GM20000 (cell line): ENCODE measurements around the gene PDK4.

Experiments
- DNase-seq: peaks from one replicate; pipeline ENCODE4 v3.0.0; 2012; ENCODE audit warnings: low spot score
- TF ChIP-seq, protein P1 (sequence below): IDR thresholded peaks from 2 replicates; pipeline ENCODE4 v1.5.1; 2012; ENCODE audit warnings: mild to moderate bottlenecking, control low read depth; ENCODE audit errors: extremely low read depth, missing control alignments

The PDK4 gene

DNA sequence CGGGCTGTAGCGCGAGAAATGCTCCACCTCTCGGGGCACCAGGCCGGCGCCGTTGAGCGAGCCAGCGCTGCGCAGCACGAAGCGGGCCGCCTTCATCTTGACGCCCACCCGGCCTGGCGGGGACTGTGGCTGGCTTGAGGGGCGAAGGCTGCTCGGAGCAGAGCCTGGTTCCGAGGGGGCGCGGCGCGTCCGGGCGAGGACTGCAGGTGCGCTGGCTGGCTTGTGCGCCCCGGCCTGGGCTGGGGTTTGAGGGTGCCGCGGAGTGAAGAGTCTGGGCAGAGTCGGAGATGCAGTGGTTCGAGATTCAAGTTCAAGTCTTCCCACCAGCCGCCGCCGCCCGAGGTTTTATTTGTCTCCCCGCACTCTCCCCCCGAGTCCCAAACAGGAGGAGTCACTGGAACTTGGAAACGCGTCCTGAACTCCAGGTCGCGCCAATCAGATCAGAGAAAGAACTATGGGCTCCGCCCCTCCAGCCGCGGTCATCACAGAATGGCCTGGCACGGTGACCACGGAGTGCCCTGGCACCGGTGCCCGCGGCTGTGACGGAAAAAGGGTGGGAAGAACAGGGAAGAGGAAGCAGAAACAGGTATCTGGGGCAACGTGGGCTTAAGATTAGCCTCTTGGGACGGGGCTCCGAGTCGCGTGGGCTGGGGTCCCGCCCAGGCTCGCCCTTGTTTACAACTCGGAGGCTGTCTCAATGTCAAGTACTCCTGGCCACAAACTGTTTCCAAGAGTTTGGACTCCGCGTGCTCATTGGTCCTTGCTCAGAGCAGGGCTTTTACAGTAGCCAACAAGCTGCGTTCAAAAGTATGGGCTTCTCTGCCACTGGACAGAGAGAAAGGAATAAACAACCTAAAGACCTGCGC, at the start of gene PDK4:
PDK4 (minus strand) TSS at position 319 of the 866 bp plus-strand sequence; CDS start at position 96, 223 bp downstream.
- no peak for DNase-seq
- TF ChIP-seq, protein P1, sequence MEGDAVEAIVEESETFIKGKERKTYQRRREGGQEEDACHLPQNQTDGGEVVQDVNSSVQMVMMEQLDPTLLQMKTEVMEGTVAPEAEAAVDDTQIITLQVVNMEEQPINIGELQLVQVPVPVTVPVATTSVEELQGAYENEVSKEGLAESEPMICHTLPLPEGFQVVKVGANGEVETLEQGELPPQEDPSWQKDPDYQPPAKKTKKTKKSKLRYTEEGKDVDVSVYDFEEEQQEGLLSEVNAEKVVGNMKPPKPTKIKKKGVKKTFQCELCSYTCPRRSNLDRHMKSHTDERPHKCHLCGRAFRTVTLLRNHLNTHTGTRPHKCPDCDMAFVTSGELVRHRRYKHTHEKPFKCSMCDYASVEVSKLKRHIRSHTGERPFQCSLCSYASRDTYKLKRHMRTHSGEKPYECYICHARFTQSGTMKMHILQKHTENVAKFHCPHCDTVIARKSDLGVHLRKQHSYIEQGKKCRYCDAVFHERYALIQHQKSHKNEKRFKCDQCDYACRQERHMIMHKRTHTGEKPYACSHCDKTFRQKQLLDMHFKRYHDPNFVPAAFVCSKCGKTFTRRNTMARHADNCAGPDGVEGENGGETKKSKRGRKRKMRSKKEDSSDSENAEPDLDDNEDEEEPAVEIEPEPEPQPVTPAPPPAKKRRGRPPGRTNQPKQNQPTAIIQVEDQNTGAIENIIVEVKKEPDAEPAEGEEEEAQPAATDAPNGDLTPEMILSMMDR, result no peak

DNA sequence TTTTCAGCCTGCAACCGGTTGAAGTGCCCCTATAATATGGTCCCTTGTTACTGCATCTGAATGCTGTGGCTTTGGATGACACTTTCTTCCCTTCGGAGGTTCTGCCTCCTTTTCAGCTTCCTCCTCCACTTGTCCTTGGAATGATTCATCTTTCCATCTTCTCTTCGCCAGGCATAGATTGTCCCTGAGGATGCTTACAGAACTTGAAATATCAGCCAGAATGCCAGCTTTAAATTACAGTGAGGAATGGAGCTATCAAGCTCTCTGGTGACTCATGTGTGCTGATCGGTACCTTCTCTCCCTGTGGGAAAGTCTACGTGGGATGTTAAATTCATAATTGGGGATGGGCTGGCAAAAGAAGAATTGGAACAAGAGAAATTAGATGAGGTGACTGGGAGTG, 45.9 kb upstream of the PDK4 start:
- TF ChIP-seq, protein P1, result no peak

DNA sequence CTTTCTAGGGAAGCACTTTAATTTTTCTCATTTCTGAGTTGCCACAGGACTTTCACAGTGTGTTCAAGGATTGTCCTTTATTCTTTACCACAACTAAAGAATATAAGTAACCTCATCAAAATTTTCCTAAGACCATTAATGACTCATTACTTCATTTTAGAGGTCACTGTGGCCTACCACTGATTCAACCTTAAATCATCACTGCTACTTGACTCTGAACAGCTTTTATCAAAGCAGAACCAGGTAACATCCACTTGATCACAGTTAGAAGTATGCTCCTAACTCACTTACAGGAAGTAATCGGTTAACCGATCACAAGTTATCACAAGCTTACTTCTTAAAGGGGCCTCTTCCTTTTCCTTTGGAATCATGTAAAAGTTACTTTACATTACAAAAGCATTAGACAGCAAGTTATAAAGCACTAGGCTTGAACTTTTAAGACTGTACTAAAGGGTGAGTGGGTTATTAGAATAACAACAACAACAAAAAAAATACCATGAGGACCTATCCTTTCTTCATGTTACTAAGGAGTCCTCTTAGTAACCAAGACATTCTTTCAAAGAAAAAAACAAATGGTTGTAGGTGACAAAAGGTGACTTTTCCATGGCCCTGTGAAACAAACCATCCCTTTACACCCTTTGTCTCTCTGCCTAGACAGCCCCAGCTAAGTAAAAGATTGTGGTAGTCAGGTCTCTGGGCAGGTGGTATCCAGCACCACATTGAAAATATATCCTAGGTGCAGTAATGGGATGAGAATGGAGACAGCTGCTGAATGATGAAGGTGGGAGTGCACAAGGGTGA, 40.0 kb upstream of the PDK4 start:
- TF ChIP-seq, protein P1, result no peak
- DNase-seq, result no peak

More for the DNA sequence above, 45.9 kb upstream of the PDK4 start:
- DNase-seq, result no peak

DNA sequence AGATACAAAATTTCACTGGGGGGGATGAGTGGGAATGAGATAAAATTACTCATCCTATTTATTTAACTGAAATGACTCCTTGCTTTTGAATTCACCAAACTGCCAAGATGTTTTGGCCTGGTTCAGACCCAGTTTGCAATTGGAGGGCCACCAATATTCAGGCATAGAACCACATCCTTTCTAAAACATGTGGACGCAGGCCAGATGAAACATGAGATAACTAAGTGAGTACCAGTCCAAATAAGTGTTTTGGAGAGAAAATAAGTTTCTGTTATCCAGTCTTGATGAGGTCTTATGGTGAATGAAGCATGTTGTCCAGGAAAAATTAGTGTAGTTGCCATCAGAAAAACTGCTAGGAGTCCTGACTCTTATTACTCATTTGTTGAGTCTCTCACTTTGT, 36.3 kb upstream of the PDK4 start:
- no peak for DNase-seq
- TF ChIP-seq, protein P1, result no peak

DNA sequence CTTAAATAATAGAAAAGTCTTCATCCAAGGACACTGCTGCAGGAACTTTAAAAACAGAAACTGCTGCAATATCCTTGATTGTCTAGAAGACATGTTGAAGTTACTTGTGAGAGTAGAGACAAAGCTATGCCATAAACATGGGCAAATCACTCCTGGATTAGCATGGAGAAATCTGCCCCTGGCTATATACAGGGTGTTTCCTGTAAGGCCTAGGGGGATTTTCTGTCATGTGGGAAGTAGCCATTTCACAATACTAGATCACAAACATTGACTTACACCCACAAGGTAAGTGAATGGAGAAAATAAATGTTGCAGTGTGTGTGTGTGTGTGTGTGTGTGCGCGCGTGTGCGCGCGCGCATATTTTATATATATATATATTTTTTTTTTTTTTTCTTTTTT, 35.2 kb upstream of the PDK4 start:
- DNase-seq, result no peak
- TF ChIP-seq, protein P1, result no peak

DNA sequence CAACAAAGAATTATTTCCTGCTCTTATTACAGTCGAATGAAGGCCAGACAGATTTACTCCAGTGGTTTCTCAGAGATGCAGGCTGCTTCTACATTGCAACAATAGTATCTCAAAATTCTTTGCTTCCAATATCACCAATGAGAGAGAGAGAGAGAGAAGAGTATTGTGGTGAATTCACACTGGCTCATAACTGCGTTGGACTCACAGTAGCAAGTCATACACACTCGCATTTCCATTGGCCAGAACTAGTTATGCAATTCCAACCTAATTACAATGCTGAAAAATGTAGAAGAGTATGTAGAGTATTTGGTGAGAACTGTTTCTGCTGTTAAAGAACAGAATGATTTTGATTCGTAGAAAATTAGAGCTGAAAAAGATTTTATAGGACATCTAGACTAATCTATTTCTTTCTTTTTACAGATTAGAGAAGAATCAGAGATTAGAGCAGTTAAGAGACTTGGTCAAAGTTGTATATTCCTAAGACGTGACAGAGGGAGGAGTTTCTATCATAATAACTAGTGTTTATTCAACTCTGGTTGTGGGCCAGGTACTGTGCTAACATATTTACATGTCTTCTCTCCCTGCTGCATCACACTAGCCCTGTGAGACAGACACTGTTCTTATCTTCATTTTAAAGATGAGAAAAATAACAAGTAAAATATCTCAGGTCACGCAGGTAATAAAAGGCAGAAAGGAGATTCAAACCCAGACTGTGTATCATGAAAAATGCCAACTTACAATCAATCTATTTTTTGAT, 34.6 kb upstream of the PDK4 start:
- TF ChIP-seq, protein P1, result no peak
- DNase-seq, result no peak
